Neural cell (in vitro differentiated cells): Measurements from ENCODE around the gene FGF4. TPM values are rescaled to one million over a fixed set of nuclear protein-coding genes. Genes with fewer than 3 reads are reported as not detected.

ENCODE experiments used
- H2AFZ ChIP-seq: fragments of 200-600, 300-800 bp; sonication (generic), shearing (Covaris generic); 2 replicates; pipeline ENCODE4 v1.6.0; 2014; ENCODE audit warnings: low read depth, mild to moderate bottlenecking, antibody characterized with exemption, low read length, moderate library complexity
- H3F3A ChIP-seq: fragments of 200-600 bp; shearing (Covaris generic); 2 replicates; pipeline ENCODE4 v1.6.1; 2016; ENCODE audit warnings: mild to moderate bottlenecking, moderate library complexity, mixed read lengths, antibody characterized with exemption, low read length; ENCODE audit not compliant: insufficient read depth, poor library complexity, severe bottlenecking
- H3K27ac ChIP-seq: fragments of 200-600, 300-800 bp; sonication (generic), shearing (Covaris generic); 2 replicates; pipeline ENCODE4 v1.5.1; 2014; ENCODE audit warnings: mild to moderate bottlenecking, low read length, moderate library complexity
- H3K27me3 ChIP-seq: fragments of 300-800, 200-600 bp; sonication (generic), shearing (Covaris generic); 2 replicates; pipeline ENCODE4 v1.6.0; 2014; ENCODE audit warnings: mild to moderate bottlenecking, low read depth, low read length, moderate library complexity; ENCODE audit not compliant: insufficient read depth
- H3K36me3 ChIP-seq: fragments of 300-800, 200-600 bp; sonication (generic), shearing (Covaris generic); 2 replicates; pipeline ENCODE4 v1.5.1; 2014; ENCODE audit warnings: mild to moderate bottlenecking, antibody characterized with exemption, low read length, moderate library complexity; ENCODE audit not compliant: insufficient read depth
- H3K4me2 ChIP-seq: fragments of 300-800, 200-600 bp; sonication (generic), shearing (Covaris generic); 2 replicates; pipeline ENCODE4 v1.6.0; 2014; ENCODE audit warnings: mild to moderate bottlenecking, low read length
- H3K4me3 ChIP-seq: fragments of 300-800, 200-600 bp; sonication (generic), shearing (Covaris generic); 2 replicates; pipeline ENCODE4 v1.5.1; 2014; ENCODE audit warnings: mild to moderate bottlenecking, low read length, moderate library complexity
- H3K79me2 ChIP-seq: fragments of 200-600 bp; shearing (Covaris generic); replicated peaks from 2 replicates; pipeline ENCODE4 v1.6.0; 2014; ENCODE audit warnings: mild to moderate bottlenecking, low read length, moderate library complexity; ENCODE audit not compliant: insufficient read depth
- H3K9ac ChIP-seq: fragments of 300-800, 200-600 bp; sonication (generic), shearing (Covaris generic); 2 replicates; pipeline ENCODE4 v1.6.1; 2016; ENCODE audit warnings: mild to moderate bottlenecking, low read length, mixed read lengths
- H3K9me2 ChIP-seq: fragments of 200-600 bp; shearing (Covaris generic); 2 replicates; pipeline ENCODE4 v1.6.1; 2016; ENCODE audit warnings: mild to moderate bottlenecking, low read length, mixed read lengths; ENCODE audit not compliant: insufficient read depth
- H3K9me3 ChIP-seq: fragments of 200-600, 300-800 bp; sonication (generic), shearing (Covaris generic); 2 replicates; pipeline ENCODE4 v1.6.1; 2016; ENCODE audit warnings: mild to moderate bottlenecking, mixed run types, low read length, moderate library complexity, mixed read lengths
- H4K20me1 ChIP-seq: fragments of 200-600 bp; shearing (Covaris generic); 2 replicates; pipeline ENCODE4 v1.6.1; 2016; ENCODE audit warnings: mild to moderate bottlenecking, mixed run types; ENCODE audit not compliant: insufficient read depth
- CTCF ChIP-seq: fragments of 450-650 bp; IDR thresholded peaks from 2 replicates; pipeline ENCODE4 v1.5.1; 2014; ENCODE audit warnings: antibody characterized with exemption, mild to moderate bottlenecking, moderate library complexity; ENCODE audit not compliant: poor library complexity, severe bottlenecking
- EP300 ChIP-seq: fragments of 450-650 bp; conservative IDR thresholded peaks from 2 replicates; pipeline ENCODE4 v1.6.1; 2014; ENCODE audit warnings: antibody characterized with exemption, mild to moderate bottlenecking, moderate library complexity; ENCODE audit not compliant: poor library complexity, severe bottlenecking
- EZH2 ChIP-seq: fragments of 200-600, 300-800 bp; shearing (Covaris generic), sonication (generic); IDR thresholded peaks from 2 replicates; pipeline ENCODE4 v1.6.1; 2014; ENCODE audit warnings: antibody characterized with exemption, low read length, borderline replicate concordance, mild to moderate bottlenecking; ENCODE audit not compliant: insufficient read depth, poor library complexity, severe bottlenecking
- MXI1 ChIP-seq: fragments of 450-650 bp; conservative IDR thresholded peaks from 2 replicates; pipeline ENCODE4 v1.6.1; 2014; ENCODE audit warnings: antibody characterized with exemption, mild to moderate bottlenecking; ENCODE audit not compliant: poor library complexity, severe bottlenecking
- POLR2AphosphoS5 ChIP-seq: IDR thresholded peaks from 2 replicates; pipeline ENCODE4 v1.6.1; 2012
- RAD21 ChIP-seq: fragments of 450-650 bp; conservative IDR thresholded peaks from 2 replicates; pipeline ENCODE4 v1.6.1; 2014; ENCODE audit warnings: antibody characterized with exemption, mild to moderate bottlenecking, moderate library complexity
- SMC3 ChIP-seq: fragments of 450-650 bp; conservative IDR thresholded peaks from 2 replicates; pipeline ENCODE4 v1.6.1; 2014; ENCODE audit warnings: antibody characterized with exemption, mild to moderate bottlenecking, moderate library complexity; ENCODE audit not compliant: poor library complexity
- TAF1 ChIP-seq: IDR thresholded peaks from 2 replicates; pipeline ENCODE4 v1.6.1; 2012; ENCODE audit warnings: low read depth
- polyA plus RNA-seq: library from polyadenylated mRNA; depleted of rRNA; stranded (reverse); fragments of >200 nt; gene quantifications from 2 replicates; pipeline ENCODE4 v1.2.3, GENCODE V29; 2014
- TF ChIP-seq, protein P1 (sequence below): IDR thresholded peaks from 2 replicates; pipeline ENCODE4 v1.6.1; 2012; ENCODE audit warnings: borderline replicate concordance

Gene FGF4
- polyA plus RNA-seq, 1 donor from 2014 or later = not detected

DNA sequence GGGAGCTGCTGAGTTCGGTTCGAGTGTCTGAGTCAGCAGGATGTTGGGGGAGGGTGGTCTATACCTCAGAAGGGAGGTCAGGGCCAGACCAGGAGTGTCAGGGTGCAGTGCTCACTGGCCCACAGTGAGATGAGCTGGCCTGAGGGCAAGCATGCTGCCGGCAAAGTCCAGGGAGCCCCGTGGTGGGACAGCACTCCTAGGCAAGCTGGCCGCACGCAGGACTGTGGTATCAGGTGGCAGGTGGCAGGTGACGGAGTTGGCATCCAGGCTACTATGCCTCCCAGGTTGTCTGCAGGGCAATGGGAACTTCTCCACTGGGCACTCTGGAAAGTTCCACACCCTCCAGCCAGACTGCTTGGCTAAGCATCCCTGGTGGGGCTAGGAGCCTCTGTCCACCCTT lies 39.3 kb upstream of the FGF4 start:
- no peaks in the 10 kb centered on the region for H3K9me3 ChIP-seq
- no peaks in the 10 kb centered on the region for H3K36me3 ChIP-seq
- H4K20me1 ChIP-seq = no peaks in the 10 kb centered on the region
- no peaks in the 10 kb centered on the region for H3K9me2 ChIP-seq
- no peak overlapping the region for H2AFZ ChIP-seq
- no peak overlapping the region for H3K4me2 ChIP-seq
- no peak overlapping the region for H3K4me3 ChIP-seq
- no peaks in the 10 kb centered on the region for H3F3A ChIP-seq
- peaks cover 4% of the 10 kb centered on the region for H3K79me2 ChIP-seq
- H3K27me3 ChIP-seq = peaks cover 36% of the 10 kb centered on the region
- H3K9ac ChIP-seq = no peak overlapping the region
- no peak for TF ChIP-seq SMC3
- TF ChIP-seq CTCF = no peak
- TF ChIP-seq POLR2AphosphoS5 = no peak
- no peak for TF ChIP-seq EZH2
- TF ChIP-seq, protein P1, sequence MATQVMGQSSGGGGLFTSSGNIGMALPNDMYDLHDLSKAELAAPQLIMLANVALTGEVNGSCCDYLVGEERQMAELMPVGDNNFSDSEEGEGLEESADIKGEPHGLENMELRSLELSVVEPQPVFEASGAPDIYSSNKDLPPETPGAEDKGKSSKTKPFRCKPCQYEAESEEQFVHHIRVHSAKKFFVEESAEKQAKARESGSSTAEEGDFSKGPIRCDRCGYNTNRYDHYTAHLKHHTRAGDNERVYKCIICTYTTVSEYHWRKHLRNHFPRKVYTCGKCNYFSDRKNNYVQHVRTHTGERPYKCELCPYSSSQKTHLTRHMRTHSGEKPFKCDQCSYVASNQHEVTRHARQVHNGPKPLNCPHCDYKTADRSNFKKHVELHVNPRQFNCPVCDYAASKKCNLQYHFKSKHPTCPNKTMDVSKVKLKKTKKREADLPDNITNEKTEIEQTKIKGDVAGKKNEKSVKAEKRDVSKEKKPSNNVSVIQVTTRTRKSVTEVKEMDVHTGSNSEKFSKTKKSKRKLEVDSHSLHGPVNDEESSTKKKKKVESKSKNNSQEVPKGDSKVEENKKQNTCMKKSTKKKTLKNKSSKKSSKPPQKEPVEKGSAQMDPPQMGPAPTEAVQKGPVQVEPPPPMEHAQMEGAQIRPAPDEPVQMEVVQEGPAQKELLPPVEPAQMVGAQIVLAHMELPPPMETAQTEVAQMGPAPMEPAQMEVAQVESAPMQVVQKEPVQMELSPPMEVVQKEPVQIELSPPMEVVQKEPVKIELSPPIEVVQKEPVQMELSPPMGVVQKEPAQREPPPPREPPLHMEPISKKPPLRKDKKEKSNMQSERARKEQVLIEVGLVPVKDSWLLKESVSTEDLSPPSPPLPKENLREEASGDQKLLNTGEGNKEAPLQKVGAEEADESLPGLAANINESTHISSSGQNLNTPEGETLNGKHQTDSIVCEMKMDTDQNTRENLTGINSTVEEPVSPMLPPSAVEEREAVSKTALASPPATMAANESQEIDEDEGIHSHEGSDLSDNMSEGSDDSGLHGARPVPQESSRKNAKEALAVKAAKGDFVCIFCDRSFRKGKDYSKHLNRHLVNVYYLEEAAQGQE = no peak
- no peak for TF ChIP-seq RAD21
- TF ChIP-seq TAF1 = no peak
- TF ChIP-seq EP300 = no peak
- no peak for TF ChIP-seq MXI1
- H3K27ac ChIP-seq = no peak overlapping the region

DNA sequence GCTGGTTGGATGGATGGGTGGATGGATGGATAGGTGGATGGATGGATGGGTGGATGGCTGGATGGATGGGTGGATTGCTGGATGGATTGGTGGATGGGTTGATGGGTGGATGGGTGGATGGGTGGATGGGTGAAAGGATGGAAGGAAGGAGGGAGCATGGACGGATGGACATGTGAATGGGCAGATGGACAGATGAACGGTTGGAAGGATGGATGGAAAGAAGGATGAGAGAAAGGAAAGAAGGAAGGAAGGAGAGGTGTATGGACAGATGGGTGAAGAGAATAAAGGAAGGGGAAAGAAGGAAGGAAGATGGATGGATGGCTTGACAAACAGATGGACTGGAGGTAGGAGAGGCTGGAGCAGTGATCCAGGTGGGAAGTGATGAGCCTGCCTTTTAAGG lies 38.7 kb upstream of the FGF4 start:
- Histone ChIP-seq H2AFZ (no peak overlapping the region), H3K36me3 (no peaks in the 10 kb centered on the region), H3K4me2 (no peak overlapping the region), H3K9me3 (no peaks in the 10 kb centered on the region), H3K4me3 (no peak overlapping the region), H3K9me2 (no peaks in the 10 kb centered on the region), H3K27ac (no peak overlapping the region), H4K20me1 (no peaks in the 10 kb centered on the region), H3F3A (no peaks in the 10 kb centered on the region), H3K9ac (no peak overlapping the region), H3K27me3 (peaks cover 32% of the 10 kb centered on the region), H3K79me2 (peaks cover 4% of the 10 kb centered on the region)
- TF ChIP-seq MXI1 (no peak), EP300 (no peak), SMC3 (no peak), CTCF (no peak), EZH2 (no peak), RAD21 (no peak), POLR2AphosphoS5 (no peak), TAF1 (no peak)
- TF ChIP-seq, protein P1 = no peak
